Measurements from ENCODE around the gene RNF4. TPM values are rescaled to one million over a fixed set of nuclear protein-coding genes. Genes with fewer than 3 reads are reported as not detected.

The RNF4 gene
- total RNA-seq, 1 donor from 2014 or later = 74.2 TPM

GRCh38 chr4:2424581-2424980, 44.3 kb upstream of the RNF4 start:
- no peak overlapping the region for H3K27ac Mint-ChIP-seq (ENCODE audit: unreplicated experiment)
- no peaks in the 10 kb centered on the region for H3K4me1 Mint-ChIP-seq
- no peaks in the 10 kb centered on the region for H3K36me3 Mint-ChIP-seq (ENCODE audit: low read depth)
- no peaks in the 10 kb centered on the region for H3K9me3 Mint-ChIP-seq
- DNase-seq (ENCODE audit: low read depth, low spot score) = no peak
- TF ChIP-seq CTCF (conservative IDR thresholded peaks at IDR 0.05) = no peak
- no peak overlapping the region for H3K4me3 Mint-ChIP-seq
- peaks cover 42% of the 10 kb centered on the region for H3K27me3 Mint-ChIP-seq (ENCODE audit: low read depth)

- H3K4me1 Mint-ChIP-seq = no peaks in the 10 kb centered on the region
- H3K9me3 Mint-ChIP-seq = no peaks in the 10 kb centered on the region
- H3K27ac Mint-ChIP-seq (ENCODE audit: unreplicated experiment) = no peak overlapping the region
- TF ChIP-seq CTCF (conservative IDR thresholded peaks at IDR 0.05) = no peak
- DNase-seq (ENCODE audit: low read depth, low spot score) = no peak
- no peaks in the 10 kb centered on the region for H3K36me3 Mint-ChIP-seq (ENCODE audit: low read depth)
- peaks cover 32% of the 10 kb centered on the region for H3K27me3 Mint-ChIP-seq (ENCODE audit: low read depth)
- H3K4me3 Mint-ChIP-seq = no peak overlapping the region
Measured at GRCh38 chr4:2425386-2426068, 43.4 kb upstream of the RNF4 start.

GRCh38 chr4:2426069-2426397, 42.9 kb upstream of the RNF4 start:
- Mint-ChIP-seq H3K27ac (ENCODE audit: unreplicated experiment) (no peak overlapping the region), H3K36me3 (ENCODE audit: low read depth) (no peaks in the 10 kb centered on the region), H3K27me3 (ENCODE audit: low read depth) (peaks cover 27% of the 10 kb centered on the region), H3K9me3 (no peaks in the 10 kb centered on the region), H3K4me1 (no peaks in the 10 kb centered on the region), H3K4me3 (no peak overlapping the region)
- DNase-seq (ENCODE audit: low read depth, low spot score) = no peak
- no peak for TF ChIP-seq CTCF (conservative IDR thresholded peaks at IDR 0.05)

- DNase-seq (ENCODE audit: low read depth, low spot score) = no peak
- Mint-ChIP-seq H3K27me3 (ENCODE audit: low read depth) (peaks cover 19% of the 10 kb centered on the region), H3K4me1 (no peaks in the 10 kb centered on the region), H3K36me3 (ENCODE audit: low read depth) (no peaks in the 10 kb centered on the region), H3K4me3 (no peak overlapping the region), H3K27ac (ENCODE audit: unreplicated experiment) (no peak overlapping the region), H3K9me3 (no peaks in the 10 kb centered on the region)
- TF ChIP-seq CTCF (conservative IDR thresholded peaks at IDR 0.05) = no peak
Measured at GRCh38 chr4:2426711-2427275, 42.1 kb upstream of the RNF4 start.

- no peaks in the 10 kb centered on the region for H3K9me3 Mint-ChIP-seq
- no peaks in the 10 kb centered on the region for H3K36me3 Mint-ChIP-seq (ENCODE audit: low read depth)
- peaks cover 11% of the 10 kb centered on the region for H3K27me3 Mint-ChIP-seq (ENCODE audit: low read depth)
- no peak for DNase-seq (ENCODE audit: low read depth, low spot score)
- TF ChIP-seq CTCF (conservative IDR thresholded peaks at IDR 0.05) = no peak
- no peak overlapping the region for H3K4me3 Mint-ChIP-seq
- H3K27ac Mint-ChIP-seq (ENCODE audit: unreplicated experiment) = no peak overlapping the region
- no peaks in the 10 kb centered on the region for H3K4me1 Mint-ChIP-seq
Measured at GRCh38 chr4:2427383-2428334, 41.2 kb upstream of the RNF4 start.

Measured in neural crest cell (in vitro differentiated cells).